ENCODE results near the gene LGI4. TPM values are rescaled to one million over a fixed set of nuclear protein-coding genes. Genes with fewer than 3 reads are reported as not detected.

LGI4 gene
- total RNA-seq, 1 donor from 2014 or later, result 0.20 TPM

- H3K27me3 Mint-ChIP-seq (ENCODE audit: low read depth, unreplicated experiment), result peaks cover 36% of the 10 kb centered on the region
- H3K9me3 Mint-ChIP-seq (ENCODE audit: unreplicated experiment), result peaks cover 4% of the 10 kb centered on the region
Observed at GRCh38 chr19:35119578-35120155, 15.2 kb downstream of the LGI4 start.

GRCh38 chr19:35119091-35119490, 15.8 kb downstream of the LGI4 start:
- Mint-ChIP-seq H3K27ac (ENCODE audit: unreplicated experiment) (no peak overlapping the region), H3K4me3 (ENCODE audit: unreplicated experiment) (no peak overlapping the region), H3K4me1 (ENCODE audit: low read depth, unreplicated experiment) (peaks cover 1% of the 10 kb centered on the region), H3K27me3 (ENCODE audit: low read depth, unreplicated experiment) (peaks cover 36% of the 10 kb centered on the region), H3K36me3 (ENCODE audit: low read depth, unreplicated experiment) (no peaks in the 10 kb centered on the region), H3K9me3 (ENCODE audit: unreplicated experiment) (peaks cover 3% of the 10 kb centered on the region)
- H3K4me3 ChIP-seq (ENCODE audit: insufficient read depth, low read depth, low read length), result no peak overlapping the region
- no peaks in the 10 kb centered on the region for H4K20me1 ChIP-seq (ENCODE audit: insufficient read depth, low read length)
- DNase-seq (ENCODE audit: low read depth), result no peak
- no peak overlapping the region for H3K4me2 ChIP-seq (ENCODE audit: low read length)
- no peaks in the 10 kb centered on the region for H3K9me3 ChIP-seq (ENCODE audit: insufficient read depth, low read depth, low read length)
- peaks cover 8% of the 10 kb centered on the region for H3K4me1 ChIP-seq (ENCODE audit: insufficient read depth, low read length)
- no peaks in the 10 kb centered on the region for H3K79me2 ChIP-seq (ENCODE audit: insufficient read depth, low read length)
- no peaks in the 10 kb centered on the region for H3K36me3 ChIP-seq (ENCODE audit: insufficient read depth, low read length)
- FAIRE-seq, result no peak
- no peaks in the 10 kb centered on the region for H3K27me3 ChIP-seq (ENCODE audit: insufficient read depth, low read length)
- TF ChIP-seq CTCF (IDR thresholded peaks at IDR 0.05; ENCODE audit: insufficient read depth, low read depth, low read length) (no peak), EZH2 (IDR thresholded peaks at IDR 0.05; ENCODE audit: insufficient read depth, low read length) (no peak)
- H3K27ac ChIP-seq (ENCODE audit: low read depth, low read length), result no peak overlapping the region
- H2AFZ ChIP-seq (ENCODE audit: low read depth, low read length), result no peak overlapping the region
- no peak overlapping the region for H3K9ac ChIP-seq (ENCODE audit: low read length)

More at GRCh38 chr19:35119578-35120155, 15.2 kb downstream of the LGI4 start:
- Histone ChIP-seq H2AFZ (ENCODE audit: low read depth, low read length) (no peak overlapping the region), H3K27me3 (ENCODE audit: insufficient read depth, low read length) (no peaks in the 10 kb centered on the region), H3K79me2 (ENCODE audit: insufficient read depth, low read length) (no peaks in the 10 kb centered on the region), H3K9me3 (ENCODE audit: insufficient read depth, low read depth, low read length) (no peaks in the 10 kb centered on the region), H3K27ac (ENCODE audit: low read depth, low read length) (no peak overlapping the region), H3K4me1 (ENCODE audit: insufficient read depth, low read length) (peaks cover 12% of the 10 kb centered on the region), H4K20me1 (ENCODE audit: insufficient read depth, low read length) (no peaks in the 10 kb centered on the region), H3K4me2 (ENCODE audit: low read length) (no peak overlapping the region), H3K9ac (ENCODE audit: low read length) (no peak overlapping the region), H3K4me3 (ENCODE audit: insufficient read depth, low read depth, low read length) (no peak overlapping the region), H3K36me3 (ENCODE audit: insufficient read depth, low read length) (no peaks in the 10 kb centered on the region)
- no peak for DNase-seq (ENCODE audit: low read depth)
- Mint-ChIP-seq H3K27ac (ENCODE audit: unreplicated experiment) (no peak overlapping the region), H3K4me1 (ENCODE audit: low read depth, unreplicated experiment) (peaks cover 1% of the 10 kb centered on the region), H3K4me3 (ENCODE audit: unreplicated experiment) (no peak overlapping the region), H3K36me3 (ENCODE audit: low read depth, unreplicated experiment) (no peaks in the 10 kb centered on the region)
- no peak for FAIRE-seq
- TF ChIP-seq EZH2 (IDR thresholded peaks at IDR 0.05; ENCODE audit: insufficient read depth, low read length) (no peak), CTCF (IDR thresholded peaks at IDR 0.05; ENCODE audit: insufficient read depth, low read depth, low read length) (no peak)

GRCh38 chr19:35118268-35119020, 16.4 kb downstream of the LGI4 start:
- H3K79me2 ChIP-seq (ENCODE audit: insufficient read depth, low read length), result no peaks in the 10 kb centered on the region
- Mint-ChIP-seq H3K27ac (ENCODE audit: unreplicated experiment) (no peak overlapping the region), H3K27me3 (ENCODE audit: low read depth, unreplicated experiment) (peaks cover 30% of the 10 kb centered on the region), H3K36me3 (ENCODE audit: low read depth, unreplicated experiment) (no peaks in the 10 kb centered on the region), H3K4me3 (ENCODE audit: unreplicated experiment) (no peak overlapping the region), H3K9me3 (ENCODE audit: unreplicated experiment) (peaks cover 2% of the 10 kb centered on the region), H3K4me1 (ENCODE audit: low read depth, unreplicated experiment) (peaks cover 1% of the 10 kb centered on the region)
- no peaks in the 10 kb centered on the region for H3K27me3 ChIP-seq (ENCODE audit: insufficient read depth, low read length)
- H3K9ac ChIP-seq (ENCODE audit: low read length), result no peak overlapping the region
- DNase-seq (ENCODE audit: low read depth) (no peak), FAIRE-seq (no peak)
- no peaks in the 10 kb centered on the region for H3K9me3 ChIP-seq (ENCODE audit: insufficient read depth, low read depth, low read length)
- peaks cover 6% of the 10 kb centered on the region for H3K4me1 ChIP-seq (ENCODE audit: insufficient read depth, low read length)
- H3K36me3 ChIP-seq (ENCODE audit: insufficient read depth, low read length), result no peaks in the 10 kb centered on the region
- TF ChIP-seq CTCF (IDR thresholded peaks at IDR 0.05; ENCODE audit: insufficient read depth, low read depth, low read length) (no peak), EZH2 (IDR thresholded peaks at IDR 0.05; ENCODE audit: insufficient read depth, low read length) (no peak)
- H3K4me2 ChIP-seq (ENCODE audit: low read length), result no peak overlapping the region
- H4K20me1 ChIP-seq (ENCODE audit: insufficient read depth, low read length), result no peaks in the 10 kb centered on the region
- no peak overlapping the region for H3K4me3 ChIP-seq (ENCODE audit: insufficient read depth, low read depth, low read length)
- H2AFZ ChIP-seq (ENCODE audit: low read depth, low read length), result no peak overlapping the region
- no peak overlapping the region for H3K27ac ChIP-seq (ENCODE audit: low read depth, low read length)
